Bronchial epithelial cell (primary cell): Measurements from ENCODE around the gene CCDC188. TPM values are rescaled to one million over a fixed set of nuclear protein-coding genes. Genes with fewer than 3 reads are reported as not detected.
A peak's percentile ranks its signal among the peaks of the same experiment; 100 is the strongest.

Source experiments
- DNase-seq: peaks from one replicate; pipeline ENCODE4 v3.0.0-alpha.2; 2010; ENCODE audit warnings: low read depth
- FAIRE-seq: peaks from 2 replicates; lab custom pipeline; 2011; peaks lifted over from hg19 to GRCh38; lab: Jason Lieb, UNC
- H3K27me3 ChIP-seq: 2 replicates; pipeline ENCODE4 v1.5.1; 2011; ENCODE audit warnings: low read length; ENCODE audit not compliant: control insufficient read depth, insufficient read depth
- H3K36me3 ChIP-seq: 2 replicates; pipeline ENCODE4 v1.5.1; 2011; ENCODE audit warnings: low read length; ENCODE audit not compliant: control insufficient read depth, insufficient read depth
- H3K4me3 ChIP-seq: 2 replicates; pipeline ENCODE4 v1.5.1; 2011; ENCODE audit warnings: mild to moderate bottlenecking, low read depth, low read length, control low read depth
- total RNA-seq: library from RNA; depleted of rRNA; stranded (reverse); fragments of >200 nt; gene quantifications from 2 replicates; pipeline ENCODE4 v1.2.1, GENCODE V29; 2014
- TF ChIP-seq, protein P1 (sequence below): IDR thresholded peaks from 2 replicates; pipeline ENCODE4 v1.5.1; 2011; ENCODE audit warnings: mild to moderate bottlenecking, moderate library complexity, low read length, control low read depth, inconsistent platforms; ENCODE audit not compliant: insufficient read depth, severe bottlenecking

CCDC188 gene
- total RNA-seq, 1 donor from 2014 or later, result not detected

DNA sequence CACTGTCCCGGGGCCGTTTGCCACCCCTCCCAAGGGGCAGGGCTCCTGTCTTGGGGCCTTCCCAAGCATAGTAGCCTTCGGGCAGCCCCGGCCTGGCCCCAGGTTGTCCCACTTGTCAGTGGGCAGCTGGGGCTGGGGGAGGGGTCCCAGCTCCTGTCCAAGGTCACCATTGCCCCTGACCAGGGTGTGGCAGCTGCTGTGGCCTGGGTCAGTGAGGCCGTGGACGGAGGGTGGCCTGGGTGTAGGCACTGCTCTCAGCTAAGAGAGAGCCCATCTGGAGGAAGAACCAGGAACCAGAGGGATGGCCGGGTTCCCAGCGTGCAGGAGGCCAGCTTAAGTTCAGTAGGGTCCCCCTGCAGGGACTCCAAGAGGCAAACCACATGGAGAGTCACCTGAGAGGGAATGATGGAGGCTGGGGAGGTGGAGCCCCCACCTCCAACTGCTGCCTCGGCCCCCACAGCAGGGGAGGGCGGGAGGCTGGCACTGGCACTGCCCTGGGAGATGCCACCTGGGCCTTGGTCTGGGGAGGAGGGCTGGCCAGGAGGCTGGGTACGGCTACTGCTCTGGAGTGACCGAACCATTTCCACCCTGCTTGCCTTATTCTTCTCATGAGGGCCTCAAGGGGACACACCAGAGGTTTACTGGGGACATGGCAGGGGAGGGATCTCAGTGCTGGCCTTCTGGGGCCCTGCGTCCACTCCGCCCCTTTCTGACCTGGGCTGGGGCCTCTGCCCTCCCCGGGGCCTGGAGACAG lies 6.8 kb upstream of the CCDC188 start:
- FAIRE-seq (no peak), DNase-seq (no peak)
- TF ChIP-seq, protein P1, sequence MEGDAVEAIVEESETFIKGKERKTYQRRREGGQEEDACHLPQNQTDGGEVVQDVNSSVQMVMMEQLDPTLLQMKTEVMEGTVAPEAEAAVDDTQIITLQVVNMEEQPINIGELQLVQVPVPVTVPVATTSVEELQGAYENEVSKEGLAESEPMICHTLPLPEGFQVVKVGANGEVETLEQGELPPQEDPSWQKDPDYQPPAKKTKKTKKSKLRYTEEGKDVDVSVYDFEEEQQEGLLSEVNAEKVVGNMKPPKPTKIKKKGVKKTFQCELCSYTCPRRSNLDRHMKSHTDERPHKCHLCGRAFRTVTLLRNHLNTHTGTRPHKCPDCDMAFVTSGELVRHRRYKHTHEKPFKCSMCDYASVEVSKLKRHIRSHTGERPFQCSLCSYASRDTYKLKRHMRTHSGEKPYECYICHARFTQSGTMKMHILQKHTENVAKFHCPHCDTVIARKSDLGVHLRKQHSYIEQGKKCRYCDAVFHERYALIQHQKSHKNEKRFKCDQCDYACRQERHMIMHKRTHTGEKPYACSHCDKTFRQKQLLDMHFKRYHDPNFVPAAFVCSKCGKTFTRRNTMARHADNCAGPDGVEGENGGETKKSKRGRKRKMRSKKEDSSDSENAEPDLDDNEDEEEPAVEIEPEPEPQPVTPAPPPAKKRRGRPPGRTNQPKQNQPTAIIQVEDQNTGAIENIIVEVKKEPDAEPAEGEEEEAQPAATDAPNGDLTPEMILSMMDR, result no peak
- Histone ChIP-seq H3K36me3 (no peaks in the 10 kb centered on the region), H3K27me3 (no peaks in the 10 kb centered on the region), H3K4me3 (no peak overlapping the region)

DNA sequence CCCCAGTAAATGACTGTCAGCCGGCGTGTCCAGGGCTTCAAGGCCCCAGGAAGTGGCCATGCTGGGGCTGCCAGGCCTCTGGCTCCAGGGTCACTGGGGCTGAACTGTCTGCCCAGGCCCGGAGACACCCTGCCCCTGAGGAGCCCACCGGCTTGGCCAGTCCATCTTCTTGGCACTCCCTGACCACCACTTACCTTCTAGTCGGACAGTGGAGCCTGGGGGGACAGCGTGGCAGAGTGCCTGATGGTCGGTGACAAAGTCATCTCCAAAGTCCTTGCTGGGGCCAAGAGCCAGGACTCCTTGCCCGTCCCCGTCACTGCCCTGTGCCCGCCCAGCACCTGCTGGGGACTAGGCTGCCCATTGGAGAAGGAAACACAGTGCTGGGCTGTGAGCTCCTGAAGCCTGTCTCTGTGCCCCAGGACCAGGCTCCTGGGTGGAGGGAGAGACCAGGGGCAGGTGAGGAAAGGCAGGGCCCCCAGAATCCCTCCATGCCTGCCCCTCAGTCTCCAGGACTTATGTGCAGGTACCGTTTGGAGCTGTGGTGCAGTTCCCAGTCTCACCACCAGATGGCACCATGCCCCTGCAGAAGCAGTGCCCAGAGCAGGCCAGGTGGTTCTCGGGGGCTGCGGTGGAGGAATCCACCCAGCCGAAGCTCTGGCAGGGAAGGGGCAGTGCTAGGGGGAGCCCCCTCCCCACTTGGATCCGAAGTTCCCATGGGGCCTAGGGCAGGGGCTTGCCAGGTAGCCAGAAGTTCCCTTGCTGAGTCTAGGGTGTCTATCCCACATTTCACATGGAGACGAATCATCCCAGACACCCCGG lies 6.0 kb upstream of the CCDC188 start:
- no peak for FAIRE-seq
- H3K27me3 ChIP-seq, result no peaks in the 10 kb centered on the region
- TF ChIP-seq, protein P1, result peak; percentile 98
- H3K4me3 ChIP-seq, result no peak overlapping the region
- no peaks in the 10 kb centered on the region for H3K36me3 ChIP-seq
- peak; percentile 54 for DNase-seq

DNA sequence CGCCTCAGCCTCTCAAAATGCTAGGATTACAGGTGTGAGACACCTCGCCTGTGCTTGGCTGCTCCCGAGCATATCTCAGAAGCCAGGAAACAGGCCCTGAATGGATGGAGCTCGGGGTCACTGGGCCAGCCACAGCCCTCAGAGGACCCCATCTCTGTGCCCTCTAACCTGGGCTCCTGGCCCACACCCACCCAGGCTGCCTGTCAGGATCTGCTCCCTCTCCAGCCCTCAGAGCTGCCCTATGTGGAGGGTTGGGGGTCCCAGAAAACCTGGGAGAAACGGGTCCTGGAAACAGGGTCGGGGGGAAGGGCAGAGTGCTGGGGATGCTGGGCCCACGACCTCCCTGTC lies 5.2 kb upstream of the CCDC188 start:
- DNase-seq (no peak), FAIRE-seq (no peak)
- Histone ChIP-seq H3K4me3 (no peak overlapping the region), H3K36me3 (no peaks in the 10 kb centered on the region), H3K27me3 (no peaks in the 10 kb centered on the region)
- TF ChIP-seq, protein P1, result no peak

DNA sequence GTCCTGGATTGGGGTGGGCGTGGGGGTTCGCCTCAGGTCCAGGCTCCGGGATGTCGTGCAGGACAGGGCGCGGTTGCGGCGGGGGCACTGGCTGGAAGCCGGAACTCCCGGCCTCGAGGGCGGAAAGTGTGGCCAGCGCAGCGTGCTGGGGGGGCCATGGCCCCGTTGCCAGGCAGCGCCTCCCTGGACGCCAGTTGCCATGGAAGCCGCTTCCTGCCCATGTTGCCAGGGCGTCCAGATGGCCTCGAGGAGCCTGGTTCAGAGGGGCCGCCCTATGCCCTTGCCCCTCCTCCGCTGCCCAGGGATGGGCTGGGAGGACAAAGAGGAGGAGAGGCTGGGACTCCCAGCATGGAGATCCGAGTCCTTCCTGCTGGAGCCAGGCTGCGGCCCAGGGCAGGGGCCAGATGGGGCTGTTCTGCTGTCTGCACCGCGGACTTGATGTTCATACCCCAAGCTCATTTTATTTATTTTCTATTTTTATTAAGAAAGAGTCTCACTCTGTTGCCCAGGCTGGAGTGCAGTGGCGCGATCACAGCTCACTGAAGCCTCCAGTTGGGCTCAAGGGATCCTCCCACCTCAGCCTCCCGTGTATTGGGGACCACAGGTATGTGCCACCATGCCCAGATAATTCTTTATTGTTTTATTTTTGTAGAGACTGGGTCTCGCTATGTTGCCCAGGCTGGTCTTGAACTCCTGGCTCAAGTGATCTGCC lies 4.6 kb upstream of the CCDC188 start:
- TF ChIP-seq, protein P1, result no peak
- H3K36me3 ChIP-seq, result no peaks in the 10 kb centered on the region
- FAIRE-seq (no peak), DNase-seq (no peak)
- H3K27me3 ChIP-seq, result no peaks in the 10 kb centered on the region
- no peak overlapping the region for H3K4me3 ChIP-seq

DNA sequence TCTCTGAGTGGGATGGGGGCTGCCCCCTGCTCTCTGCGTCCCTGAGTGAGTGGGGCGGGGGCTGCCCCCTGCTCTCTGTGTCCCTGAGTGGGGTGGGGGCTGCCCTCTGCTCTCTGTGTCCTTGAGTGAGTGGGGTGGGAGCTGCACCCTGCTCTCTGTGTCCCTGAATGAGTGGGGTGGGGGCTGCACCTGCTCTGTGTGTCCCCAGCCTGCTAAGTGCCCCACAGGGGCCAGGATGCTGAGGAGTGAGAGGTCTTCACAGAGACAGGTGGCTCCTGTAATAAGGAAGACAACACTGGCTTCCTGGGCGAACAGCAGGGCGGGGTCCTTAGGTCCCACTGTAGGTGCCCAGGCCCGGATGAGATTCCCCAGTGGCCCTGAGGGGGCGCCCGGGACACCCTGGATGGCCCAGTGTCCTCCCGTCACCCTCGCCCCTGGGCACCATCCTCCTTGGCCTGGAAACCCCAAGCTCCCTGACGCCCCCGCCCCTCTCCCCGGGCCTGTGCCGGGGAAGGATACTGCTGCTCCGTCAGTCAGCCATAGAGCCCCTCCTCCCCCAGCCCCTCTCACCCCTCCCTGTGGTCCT lies 3.8 kb upstream of the CCDC188 start:
- no peaks in the 10 kb centered on the region for H3K27me3 ChIP-seq
- no peak overlapping the region for H3K4me3 ChIP-seq
- FAIRE-seq, result no peak
- TF ChIP-seq, protein P1, result no peak
- DNase-seq, result no peak
- H3K36me3 ChIP-seq, result no peaks in the 10 kb centered on the region
